WTC11 (cell line): ENCODE measurements around the gene LHX3. TPM values are rescaled to one million over a fixed set of nuclear protein-coding genes. Genes with fewer than 3 reads are reported as not detected.

Experiments
- ATAC-seq: fragments of 200-7000 bp; cut with Tn5 transposase; 2 replicates; pipeline ENCODE4 v1.10.0; 2021; ENCODE audit warnings: mild to moderate bottlenecking, moderate library complexity
- CTCF ChIA-PET: fragments of 300-600 bp; sonication (Branson Sonifier 250); formaldehyde crosslinking; loops from one replicate; lab custom pipeline; 2021; ENCODE audit warnings: antibody characterized with exemption; lab: Charles Lee
- POLR2A ChIA-PET: fragments of 350-600 bp; sonication (Branson Sonifier 250); formaldehyde crosslinking; loops from one replicate; lab custom pipeline; 2021; ENCODE audit warnings: antibody characterized with exemption; lab: Charles Lee
- DNase-seq: peaks from one replicate; pipeline ENCODE4 v3.0.0; 2021; ENCODE audit warnings: low spot score
- H3K27ac Mint-ChIP-seq: 2 replicates; pipeline ENCODE4 v1.8.0; 2021; ENCODE audit warnings: mixed read lengths
- H3K27me3 Mint-ChIP-seq: 2 replicates; pipeline ENCODE4 v1.8.0; 2021; ENCODE audit warnings: low read depth, mild to moderate bottlenecking, moderate library complexity, mixed read lengths
- H3K36me3 Mint-ChIP-seq: 2 replicates; pipeline ENCODE4 v1.8.0; 2021; ENCODE audit warnings: mixed read lengths
- H3K4me1 Mint-ChIP-seq: 2 replicates; pipeline ENCODE4 v1.8.0; 2022; ENCODE audit warnings: mixed read lengths
- H3K4me3 Mint-ChIP-seq: 2 replicates; pipeline ENCODE4 v1.8.0; 2021; ENCODE audit warnings: mild to moderate bottlenecking, moderate library complexity, mixed read lengths
- H3K9me3 Mint-ChIP-seq: 2 replicates; pipeline ENCODE4 v1.8.0; 2021; ENCODE audit warnings: mixed read lengths
- ATF6 ChIP-seq: sonication (generic); formaldehyde crosslinking; IDR thresholded peaks from 2 replicates; pipeline ENCODE4 v1.8.1; 2023; ENCODE audit warnings: mild to moderate bottlenecking, missing genetic modification reagents
- CDX4 ChIP-seq: fragments of 250-450 bp; sonication (Bioruptor Pico); IDR thresholded peaks from 2 replicates; pipeline ENCODE4 v1.9.0; 2021; ENCODE audit warnings: moderate library complexity, mild to moderate bottlenecking, inconsistent platforms, borderline replicate concordance
- CTCF ChIP-seq: fragments of 200-600 bp; IDR thresholded peaks from 2 replicates; pipeline ENCODE4 v1.8.0; 2022; ENCODE audit warnings: antibody characterized with exemption
- EMX1 ChIP-seq: fragments of 250-450 bp; sonication (Bioruptor Pico); IDR thresholded peaks from 2 replicates; pipeline ENCODE4 v1.8.0; 2021; ENCODE audit warnings: mild to moderate bottlenecking
- ETV6 ChIP-seq: sonication (generic); formaldehyde crosslinking; IDR thresholded peaks from 2 replicates; pipeline ENCODE4 v1.8.1; 2022; ENCODE audit warnings: mild to moderate bottlenecking, missing genetic modification reagents
- GRHL2 ChIP-seq: fragments of 250-450 bp; sonication (Bioruptor Pico); IDR thresholded peaks from 2 replicates; pipeline ENCODE4 v1.8.0; 2022; ENCODE audit warnings: mild to moderate bottlenecking, moderate library complexity; ENCODE audit not compliant: insufficient replicate concordance, severe bottlenecking
- HMGA2 ChIP-seq: fragments of 250-450 bp; sonication (Bioruptor Pico); IDR thresholded peaks from 2 replicates; pipeline ENCODE4 v1.4.0; 2021; ENCODE audit warnings: mild to moderate bottlenecking, moderate library complexity
- HMGXB4 ChIP-seq: sonication (generic); formaldehyde crosslinking; IDR thresholded peaks from 2 replicates; pipeline ENCODE4 v1.8.1; 2023; ENCODE audit warnings: mild to moderate bottlenecking, moderate library complexity, missing genetic modification reagents
- JUN ChIP-seq: sonication (generic); formaldehyde crosslinking; IDR thresholded peaks from 2 replicates; pipeline ENCODE4 v1.8.0; 2023; ENCODE audit warnings: mild to moderate bottlenecking, missing genetic modification reagents
- NFYB ChIP-seq: sonication (generic); formaldehyde crosslinking; conservative IDR thresholded peaks from 2 replicates; pipeline ENCODE4 v1.8.0; 2022; ENCODE audit warnings: low read depth, missing genetic modification reagents
- NR1H2 ChIP-seq: sonication (generic); formaldehyde crosslinking; IDR thresholded peaks from 2 replicates; pipeline ENCODE4 v1.9.0; 2021; ENCODE audit warnings: mild to moderate bottlenecking, moderate library complexity, missing genetic modification reagents
- NR3C1 ChIP-seq: sonication (generic); formaldehyde crosslinking; conservative IDR thresholded peaks from 2 replicates; pipeline ENCODE4 v1.8.1; 2023; ENCODE audit warnings: low read depth, mild to moderate bottlenecking, missing genetic modification reagents
- PRRX2 ChIP-seq: fragments of 250-450 bp; sonication (Bioruptor Pico); IDR thresholded peaks from 2 replicates; pipeline ENCODE4 v1.8.0; 2021; ENCODE audit warnings: mild to moderate bottlenecking
- SP1 ChIP-seq: sonication (generic); formaldehyde crosslinking; conservative IDR thresholded peaks from 2 replicates; pipeline ENCODE4 v1.8.1; 2022; ENCODE audit warnings: missing genetic modification reagents
- TEAD4 ChIP-seq: sonication (generic); formaldehyde crosslinking; IDR thresholded peaks from 2 replicates; pipeline ENCODE4 v1.8.0; 2022; ENCODE audit warnings: mild to moderate bottlenecking, missing genetic modification reagents
- USF1 ChIP-seq: sonication (generic); formaldehyde crosslinking; IDR thresholded peaks from 2 replicates; pipeline ENCODE4 v1.8.0; 2022; ENCODE audit warnings: mild to moderate bottlenecking, missing genetic modification reagents
- USF2 ChIP-seq: sonication (generic); formaldehyde crosslinking; IDR thresholded peaks from 2 replicates; pipeline ENCODE4 v1.8.1; 2023; ENCODE audit warnings: mild to moderate bottlenecking, missing genetic modification reagents, moderate library complexity
- ZBTB43 ChIP-seq: sonication (generic); formaldehyde crosslinking; IDR thresholded peaks from 2 replicates; pipeline ENCODE4 v1.8.1; 2023; ENCODE audit warnings: mild to moderate bottlenecking, missing genetic modification reagents
- ZNF416 ChIP-seq: fragments of 250-450 bp; sonication (Bioruptor Pico); IDR thresholded peaks from 2 replicates; pipeline ENCODE4 v1.9.0; 2021; ENCODE audit warnings: mild to moderate bottlenecking, inconsistent platforms
- ZNF425 ChIP-seq: fragments of 250-450 bp; sonication (Bioruptor Pico); conservative IDR thresholded peaks from 2 replicates; pipeline ENCODE4 v1.9.0; 2021; ENCODE audit warnings: mild to moderate bottlenecking
- ZNF671 ChIP-seq: fragments of 250-450 bp; sonication (Bioruptor Pico); IDR thresholded peaks from 2 replicates; pipeline ENCODE4 v1.8.0; 2021; ENCODE audit warnings: mild to moderate bottlenecking
- total RNA-seq: library from RNA; stranded (reverse); gene quantifications from 3 replicates; pipeline ENCODE4 v1.2.3, GENCODE V29; 2021

Gene LHX3
- total RNA-seq, 1 experiment from 2014 or later = not detected

GRCh38 chr9:136187683-136188586 lies 17.0 kb downstream of the LHX3 start:
- Mint-ChIP-seq H3K27me3 (peaks cover 29% of the 10 kb centered on the region), H3K27ac (no peak overlapping the region), H3K4me3 (no peak overlapping the region), H3K4me1 (peaks cover 7% of the 10 kb centered on the region; the same call in 1 of the 2 replicates), H3K36me3 (no peaks in the 10 kb centered on the region), H3K9me3 (no peaks in the 10 kb centered on the region)
- ChIA-PET POLR2A (interaction anchor here (0.6 kb wide), 1 partner anchor 29 kb away, joined by 5 read pairs; no protein-coding TSS in a partner anchor), CTCF (interaction anchor here (0.6 to 6.5 kb wide), 4 partner anchors 16 to 94 kb away, joined by 3 to 35 read pairs (median 6); no protein-coding TSS in a partner anchor)
- ATAC-seq = no peak
- no peak for TF ChIP-seq HMGXB4
- no peak for TF ChIP-seq NFYB (CRISPR knock-in tag)
- TF ChIP-seq PRRX2 (CRISPR knock-in tag) = no peak
- TF ChIP-seq TEAD4 (CRISPR knock-in tag) = no peak
- TF ChIP-seq NR3C1 (CRISPR knock-in tag) = no peak
- no peak for TF ChIP-seq USF2
- no peak for TF ChIP-seq NR1H2 (CRISPR knock-in tag)
- TF ChIP-seq ZNF671 = no peak
- peak; percentile 12 for DNase-seq

GRCh38 chr9:136187197-136187596 lies 17.7 kb downstream of the LHX3 start:
- ATAC-seq (no peak), DNase-seq (peak; percentile 6)
- Mint-ChIP-seq H3K36me3 (no peaks in the 10 kb centered on the region), H3K27me3 (peaks cover 22% of the 10 kb centered on the region), H3K27ac (no peak overlapping the region), H3K9me3 (no peaks in the 10 kb centered on the region), H3K4me3 (no peak overlapping the region), H3K4me1 (peaks cover 7% of the 10 kb centered on the region; the same call in 1 of the 2 replicates)
- CTCF ChIA-PET = interaction anchor here (0.6 to 6.5 kb wide), 3 partner anchors 16 to 91 kb away, joined by 3 to 35 read pairs (median 6); no protein-coding TSS in a partner anchor
- POLR2A ChIA-PET = interaction anchor here (1.1 kb wide), 1 partner anchor 16 kb away, joined by 4 read pairs; no protein-coding TSS in a partner anchor
- TF ChIP-seq SP1 (CRISPR knock-in tag) = no peak
- no peak for TF ChIP-seq HMGA2
- no peak for TF ChIP-seq CDX4
- no peak for TF ChIP-seq CTCF
- no peak for TF ChIP-seq GRHL2
- TF ChIP-seq EMX1 (CRISPR knock-in tag) = no peak
- no peak for TF ChIP-seq ATF6 (CRISPR knock-in tag)
- no peak for TF ChIP-seq ZNF671
- TF ChIP-seq ZNF416 = no peak
- no peak for TF ChIP-seq USF1 (CRISPR knock-in tag)
- no peak for TF ChIP-seq ZBTB43
- TF ChIP-seq ETV6 (CRISPR knock-in tag) = no peak
- TF ChIP-seq ZNF425 (CRISPR knock-in tag) = no peak
- no peak for TF ChIP-seq JUN (CRISPR knock-in tag)
